ENCODE results near the gene ATG7.

DNA sequence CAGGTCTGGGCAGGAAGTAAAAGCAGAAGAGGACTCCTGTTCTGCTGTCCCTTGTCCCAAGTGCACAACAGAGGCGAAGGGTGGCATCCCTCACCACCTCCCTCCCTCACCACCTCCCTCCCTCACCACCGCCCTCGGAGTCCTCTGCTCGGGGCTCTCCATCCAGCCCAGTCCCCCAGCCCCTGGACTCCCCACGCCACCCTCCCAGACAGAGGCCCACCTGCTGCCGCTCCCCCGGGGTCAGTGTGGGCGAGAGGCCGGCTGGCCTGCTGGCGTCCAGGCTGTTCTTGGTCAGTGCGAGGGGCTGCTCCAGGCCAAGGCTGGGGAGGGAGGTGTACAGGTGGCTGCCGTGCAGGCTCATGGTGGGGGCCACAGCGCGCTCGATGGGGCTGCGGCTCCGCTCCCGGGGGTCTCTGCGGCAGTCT, 292.4 kb downstream of the ATG7 start:
- no peak for TF ChIP-seq CTCF (conservative IDR thresholded peaks at IDR 0.05)
- no peak for TF ChIP-seq EZH2 (IDR thresholded peaks at IDR 0.05; ENCODE audit: low read depth)

Data from PC-9 (cell line).